ENCODE measurements around the gene HS6ST1. TPM values are rescaled to one million over a fixed set of nuclear protein-coding genes. Genes with fewer than 3 reads are reported as not detected.

HS6ST1 gene
- total RNA-seq, 2 donors from 2014 or later: 69.0 to 233 TPM

DNA sequence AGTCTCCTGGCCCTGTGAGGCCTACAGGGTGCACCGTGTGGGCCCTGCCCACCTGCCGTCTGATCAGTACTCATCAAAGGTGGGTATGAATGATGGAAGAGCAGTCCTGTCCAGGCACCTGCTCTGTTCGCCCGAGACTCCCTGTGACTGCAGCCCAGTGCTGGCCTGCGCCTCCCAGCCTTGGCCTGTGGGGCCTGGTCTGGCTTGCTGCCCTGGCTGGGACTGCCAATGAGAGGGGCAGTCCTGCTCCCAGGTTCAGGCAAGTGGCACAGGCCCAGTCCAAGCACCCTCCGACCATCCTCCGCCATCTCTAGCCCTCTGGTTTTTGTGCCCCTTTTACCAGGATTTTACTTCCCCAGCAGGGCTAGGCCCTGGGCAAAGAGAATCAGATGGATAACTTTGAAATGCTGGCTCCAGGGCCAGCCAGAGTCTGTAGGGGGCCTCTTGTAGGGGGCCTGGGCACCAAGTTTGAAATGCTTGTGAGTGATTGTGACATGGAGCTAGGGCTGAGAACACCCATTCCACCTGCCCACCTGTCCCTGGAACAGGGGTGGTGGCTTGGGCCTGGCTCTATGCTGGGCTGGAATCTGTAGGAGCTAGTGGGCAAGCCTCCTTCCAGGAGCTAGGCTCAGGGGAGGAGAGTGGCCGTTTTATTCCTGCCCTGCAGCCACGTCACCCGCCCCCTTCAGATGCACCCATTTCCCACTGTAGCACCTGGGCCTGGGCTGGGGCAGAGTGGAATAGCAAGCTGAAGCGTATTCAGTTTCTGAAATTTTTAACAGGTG lies 8.7 kb upstream of the HS6ST1 start:
- H3K27ac ChIP-seq: no peak overlapping the region
- TF ChIP-seq POLR2AphosphoS5 (IDR thresholded peaks at IDR 0.05) (no peak), POLR2A (IDR thresholded peaks at IDR 0.05) (no peak)
- TF ChIP-seq, protein P1, sequence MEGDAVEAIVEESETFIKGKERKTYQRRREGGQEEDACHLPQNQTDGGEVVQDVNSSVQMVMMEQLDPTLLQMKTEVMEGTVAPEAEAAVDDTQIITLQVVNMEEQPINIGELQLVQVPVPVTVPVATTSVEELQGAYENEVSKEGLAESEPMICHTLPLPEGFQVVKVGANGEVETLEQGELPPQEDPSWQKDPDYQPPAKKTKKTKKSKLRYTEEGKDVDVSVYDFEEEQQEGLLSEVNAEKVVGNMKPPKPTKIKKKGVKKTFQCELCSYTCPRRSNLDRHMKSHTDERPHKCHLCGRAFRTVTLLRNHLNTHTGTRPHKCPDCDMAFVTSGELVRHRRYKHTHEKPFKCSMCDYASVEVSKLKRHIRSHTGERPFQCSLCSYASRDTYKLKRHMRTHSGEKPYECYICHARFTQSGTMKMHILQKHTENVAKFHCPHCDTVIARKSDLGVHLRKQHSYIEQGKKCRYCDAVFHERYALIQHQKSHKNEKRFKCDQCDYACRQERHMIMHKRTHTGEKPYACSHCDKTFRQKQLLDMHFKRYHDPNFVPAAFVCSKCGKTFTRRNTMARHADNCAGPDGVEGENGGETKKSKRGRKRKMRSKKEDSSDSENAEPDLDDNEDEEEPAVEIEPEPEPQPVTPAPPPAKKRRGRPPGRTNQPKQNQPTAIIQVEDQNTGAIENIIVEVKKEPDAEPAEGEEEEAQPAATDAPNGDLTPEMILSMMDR (IDR thresholded peaks at IDR 0.05): no peak
- intact Hi-C loops (cut with DNase I): loop anchor here (10.0 kb wide), 2 partner anchors 407 to 1067 kb away; no protein-coding TSS in a partner anchor
- H3K4me1 ChIP-seq (replicated peaks): peaks cover 6% of the 10 kb centered on the region
- H3K36me3 ChIP-seq: no peaks in the 10 kb centered on the region
- no peak overlapping the region for H3K4me3 ChIP-seq
- no peaks in the 10 kb centered on the region for H3K27me3 ChIP-seq (replicated peaks; ENCODE audit: insufficient read depth)
- WGBS: 95% methylated on average over 11 of the region's 11 CpGs
- DNase-seq (ENCODE audit: low spot score): no peak
- H3K9me3 ChIP-seq: no peaks in the 10 kb centered on the region

DNA sequence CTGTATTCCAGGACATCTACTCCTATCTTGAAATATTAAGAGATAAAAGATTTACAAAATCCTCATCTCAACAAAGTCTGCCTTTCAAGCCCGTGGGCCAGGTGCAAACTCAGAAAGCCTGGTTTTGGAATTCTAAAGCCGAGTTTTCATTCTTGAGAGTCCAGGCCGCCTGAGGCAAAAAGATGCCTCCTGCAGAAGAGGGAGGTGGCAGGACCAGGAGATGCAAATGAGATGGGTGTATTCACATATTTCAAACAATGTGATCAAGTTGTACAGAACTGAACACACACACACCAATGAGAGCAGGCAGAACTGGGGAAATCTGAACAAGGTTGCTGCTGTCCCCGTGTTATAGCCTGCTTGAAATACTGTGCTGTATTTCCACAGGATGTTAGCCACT lies 7.7 kb upstream of the HS6ST1 start:
- 91% methylated on average over 4 of the region's 4 CpGs for WGBS
- Histone ChIP-seq H3K9me3 (no peaks in the 10 kb centered on the region), H3K27ac (no peak overlapping the region), H3K27me3 (replicated peaks; ENCODE audit: insufficient read depth) (no peaks in the 10 kb centered on the region), H3K4me1 (replicated peaks) (peaks cover 6% of the 10 kb centered on the region), H3K4me3 (no peak overlapping the region), H3K36me3 (no peaks in the 10 kb centered on the region)
- DNase-seq (ENCODE audit: low spot score): no peak
- TF ChIP-seq, protein P1 (IDR thresholded peaks at IDR 0.05): no peak
- TF ChIP-seq POLR2A (IDR thresholded peaks at IDR 0.05) (no peak), POLR2AphosphoS5 (IDR thresholded peaks at IDR 0.05) (no peak)
- intact Hi-C loops (cut with DNase I): loop anchor here (10.0 kb wide), 2 partner anchors 408 to 1068 kb away; no protein-coding TSS in a partner anchor

DNA sequence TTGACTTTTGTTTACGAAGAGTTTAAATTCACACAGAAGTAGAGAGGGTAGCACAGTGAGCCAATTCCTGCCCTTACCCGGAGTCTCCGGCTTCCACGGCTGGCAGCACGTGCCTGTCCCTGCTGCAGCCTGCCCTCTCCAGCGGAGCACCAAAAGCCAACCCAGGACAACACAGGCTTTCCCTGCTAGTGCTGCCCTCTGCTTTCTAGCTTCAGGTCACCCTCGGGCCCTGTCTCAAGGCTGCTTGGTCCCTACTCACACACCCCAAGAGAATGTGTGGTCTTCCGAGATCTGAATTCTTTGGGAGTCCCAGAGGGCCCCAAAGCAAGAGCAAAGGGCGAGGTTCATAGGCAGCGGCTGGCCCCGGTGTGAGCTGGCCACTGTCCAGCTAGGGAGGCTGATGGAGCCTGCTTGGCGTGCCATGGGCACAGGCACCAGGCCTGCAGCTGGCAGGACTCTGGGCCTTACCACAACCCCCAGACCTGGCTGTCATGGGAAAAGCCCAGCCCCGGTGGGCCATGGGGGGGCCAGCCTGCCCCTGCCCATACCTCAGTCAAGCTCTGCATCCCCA lies 7.0 kb upstream of the HS6ST1 start:
- no peak overlapping the region for H3K4me3 ChIP-seq
- H3K4me1 ChIP-seq (replicated peaks): peaks cover 6% of the 10 kb centered on the region
- TF ChIP-seq POLR2A (IDR thresholded peaks at IDR 0.05): no peak
- TF ChIP-seq POLR2AphosphoS5 (IDR thresholded peaks at IDR 0.05): peak; percentile 78
- TF ChIP-seq, protein P1 (IDR thresholded peaks at IDR 0.05): peak in 2 of 4 experiments; percentile 14 to 16
- H3K9me3 ChIP-seq: no peaks in the 10 kb centered on the region
- intact Hi-C loops (cut with DNase I): loop anchor here (10.0 kb wide), 2 partner anchors 409 to 1069 kb away; no protein-coding TSS in a partner anchor
- H3K36me3 ChIP-seq: no peaks in the 10 kb centered on the region
- WGBS: 30% methylated on average over 13 of the region's 13 CpGs
- no peaks in the 10 kb centered on the region for H3K27me3 ChIP-seq (replicated peaks; ENCODE audit: insufficient read depth)
- DNase-seq (ENCODE audit: low spot score): peak; percentile 73
- H3K27ac ChIP-seq: peak overlapping the region; percentile 14 to 47

DNA sequence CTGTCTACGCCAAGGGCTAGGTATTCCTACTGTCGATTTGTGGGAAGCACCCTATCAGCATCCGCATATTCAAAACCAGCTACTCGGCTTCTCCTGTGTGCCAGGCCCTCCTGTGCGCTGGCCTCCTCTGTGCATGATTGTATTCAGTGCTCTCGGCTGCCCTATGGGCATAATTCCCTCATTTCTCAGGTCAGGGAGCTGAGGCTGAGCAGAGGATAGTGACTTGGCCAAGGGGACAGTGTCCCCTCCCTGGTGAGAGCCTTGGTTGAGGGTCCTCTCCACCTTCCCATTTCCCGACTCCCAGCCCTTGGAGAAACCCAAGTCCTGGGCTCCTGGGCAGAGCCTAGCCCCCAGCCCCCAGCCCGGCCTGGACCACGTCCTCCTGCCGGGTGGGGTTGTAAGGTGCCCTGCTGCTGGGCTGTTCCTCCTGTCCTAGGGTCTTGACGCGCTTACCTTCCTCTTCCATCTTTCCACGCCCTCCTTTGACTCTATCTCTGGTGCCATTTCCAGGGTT lies 6.3 kb upstream of the HS6ST1 start:
- no peak for TF ChIP-seq POLR2A (IDR thresholded peaks at IDR 0.05)
- no peak for TF ChIP-seq POLR2AphosphoS5 (IDR thresholded peaks at IDR 0.05)
- TF ChIP-seq, protein P1 (IDR thresholded peaks at IDR 0.05): no peak
- no peak for DNase-seq (ENCODE audit: low spot score)
- no peaks in the 10 kb centered on the region for H3K9me3 ChIP-seq
- peaks cover 6% of the 10 kb centered on the region for H3K4me1 ChIP-seq (replicated peaks)
- intact Hi-C loops (cut with DNase I): loop anchor here (5.0 to 10.0 kb wide), 5 partner anchors 147 to 1070 kb away; partner anchors contain the start of gene SAP130
- peak overlapping the region; percentile 14 to 47 for H3K27ac ChIP-seq
- H3K36me3 ChIP-seq: no peaks in the 10 kb centered on the region
- H3K4me3 ChIP-seq: no peak overlapping the region
- WGBS: 95% methylated on average over 13 of the region's 13 CpGs
- no peaks in the 10 kb centered on the region for H3K27me3 ChIP-seq (replicated peaks; ENCODE audit: insufficient read depth)

Data from prostate gland (tissue), 2 donors.